ELR (cell line): ENCODE data around the gene SHD.

Experiments
- DNase-seq: peaks from one replicate; pipeline ENCODE4 v3.0.0-alpha.2; 2015; ENCODE audit warnings: low read depth

SHD gene

GRCh38 chr19:4298810-4299550 lies 19.9 kb downstream of the SHD start:
- DNase-seq: no peak

- no peak for DNase-seq
These were observed 21.5 kb downstream of the SHD start for GRCh38 chr19:4300589-4300988.

- DNase-seq: no peak
These were observed 22.6 kb downstream of the SHD start for GRCh38 chr19:4301590-4302242.

GRCh38 chr19:4302243-4302640 lies 23.2 kb downstream of the SHD start, which contains the start of gene TMIGD2:
TSS of gene TMIGD2 (minus strand) at chr19:4302389. CDS start at chr19:4302385, 4 bp downstream.
- no peak for DNase-seq

GRCh38 chr19:4303819-4304537 lies 24.9 kb downstream of the SHD start:
- DNase-seq: no peak

GRCh38 chr19:4304538-4305256 lies 25.6 kb downstream of the SHD start, which contains the start of gene FSD1:
TSS of gene FSD1 (plus strand) at chr19:4304598. CDS start at chr19:4304747, 149 bp downstream.
- peak; percentile 82 for DNase-seq

GRCh38 chr19:4305257-4305612 lies 26.2 kb downstream of the SHD start:
- DNase-seq: no peak

GRCh38 chr19:4305659-4306058 lies 26.6 kb downstream of the SHD start:
- DNase-seq: no peak

GRCh38 chr19:4310247-4311121 lies 31.4 kb downstream of the SHD start:
- DNase-seq: peak; percentile 52

- no peak for DNase-seq
These were observed 34.9 kb downstream of the SHD start for GRCh38 chr19:4313847-4314490.

- DNase-seq: no peak
These were observed 37.9 kb downstream of the SHD start for GRCh38 chr19:4316956-4317355.

GRCh38 chr19:4318460-4318859 lies 39.4 kb downstream of the SHD start:
- no peak for DNase-seq

- no peak for DNase-seq
These were observed 40.1 kb downstream of the SHD start for GRCh38 chr19:4319067-4319718.

- no peak for DNase-seq
These were observed 41.4 kb downstream of the SHD start for GRCh38 chr19:4320419-4320818.

GRCh38 chr19:4322942-4323665 lies 44.0 kb downstream of the SHD start:
- no peak for DNase-seq

- no peak for DNase-seq
These were observed 44.6 kb downstream of the SHD start for GRCh38 chr19:4323692-4324091.

- DNase-seq: no peak
These were observed 45.2 kb downstream of the SHD start for GRCh38 chr19:4324228-4324627.

GRCh38 chr19:4326215-4326836 lies 47.3 kb downstream of the SHD start:
- DNase-seq: no peak

- DNase-seq: no peak
These were observed 47.8 kb downstream of the SHD start for GRCh38 chr19:4326837-4327251.
